Ovary (tissue), 9 donors: ENCODE data around the gene DDN. TPM values are rescaled to one million over a fixed set of nuclear protein-coding genes. Genes with fewer than 3 reads are reported as not detected.

ENCODE experiments used
- DNase-seq, 5 donors: peaks; one replicate each; pipeline ENCODE4 v3.0.0-alpha.2; 2019 to 2020
- H3K27ac ChIP-seq, 2 donors: fragments of 200-600 bp; one replicate each; pipeline versions ENCODE4 v1.5.1 to v1.8.0; 2019 to 2022
- H3K27me3 ChIP-seq: fragments of 200-600 bp; one replicate; pipeline ENCODE4 v1.8.0; 2022
- H3K36me3 ChIP-seq: fragments of 200-600 bp; sonication (generic); one replicate; pipeline ENCODE4 v1.5.1; 2019
- H3K4me1 ChIP-seq: one replicate; pipeline ENCODE4 v1.8.1; 2013; ENCODE audit warnings: mild to moderate bottlenecking, moderate library complexity; ENCODE audit not compliant: insufficient read depth
- H3K4me3 ChIP-seq: fragments of 200-600 bp; sonication (generic); one replicate; pipeline ENCODE4 v1.5.1; 2017
- H3K9me3 ChIP-seq, 2 donors: fragments of 200-600 bp in 1 of 2; sonication (generic) in 1 of 2; one replicate each; pipeline versions ENCODE4 v1.5.1 to v1.8.1; 2013 to 2019; ENCODE audit warnings: mild to moderate bottlenecking in 1 of 2, moderate library complexity in 1 of 2
- EP300 ChIP-seq: sonication (generic); formaldehyde crosslinking; IDR thresholded peaks from one replicate; pipeline ENCODE4 v1.6.1; 2017; ENCODE audit warnings: antibody characterized with exemption
- POLR2A ChIP-seq: fragments of 450-650 bp; IDR thresholded peaks from one replicate; pipeline ENCODE4 v1.6.1; 2017; ENCODE audit warnings: antibody characterized with exemption, mild to moderate bottlenecking, moderate library complexity
- WGBS, 3 donors: extraction: QIAGEN DNeasy Blood & Tissue Kit in 1 of 3; methylation state at CpG; one replicate each; pipeline versions ENCODE4 v1.1.5 to v1.1.7; 2013 to 2017; 5-methylcytosine and 5-hydroxymethylcytosine counted together
- intact Hi-C, 4 donors: fragments of 100-400 bp; cut with DNase I; formaldehyde crosslinking; loops; one replicate each; pipeline versions ENCODE4 v1.11.0 to v1.15.1; 2022 to 2023
- polyA plus RNA-seq, 2 donors: library from polyadenylated mRNA; stranded (reverse); fragments of 200-250 nt in 1 of 2; fragments of 350-450 nt in 1 of 2; fragmentation: Illumina TruSeq in 1 of 2; extraction: RNeasy Lipid Tissue Mini Kit (QIAGEN cat#74804) in 1 of 2; gene quantifications; one replicate each; pipeline ENCODE4 v1.2.3, GENCODE V29; 2013 to 2014
- total RNA-seq, 7 donors: library from RNA; depleted of rRNA in 2 of 7; stranded (reverse); fragments of >200 nt in 2 of 7; fragmentation: NEBNext Ultra II Directional in 3 of 7; extraction: Animal tissue kit (Norgen Biotek cat#: 25700) in 3 of 7; gene quantifications; one replicate each; pipeline versions ENCODE4 v1.1.0 to v1.2.4, GENCODE V29; 2016 to 2023
- TF ChIP-seq, protein P1 (sequence below), 3 donors: fragments of 450-650 bp in 2 of 3; fragments of 200-600 bp in 1 of 3; IDR thresholded peaks; one replicate each; pipeline versions ENCODE4 v1.5.1 to v1.8.0; 2016 to 2022; ENCODE audit warnings: antibody characterized with exemption in 3 of 3, mild to moderate bottlenecking in 1 of 3
- donor health status: DM: no; HTN: no; CAD: no; lungs with moderate emphysema.
- donor health status: DM: no; HTN: no; CAD: no.
- donor health status: Bipolar disorder and iron deficiency.
- donor health status: DM: yes; HTN: yes; CAD: no.
- donor health status: DM: no; HTN: no; CAD: no.
- donor health status: DM: yes; HTN: yes; CAD: no.

DDN gene
- total and polyA plus RNA-seq, 9 donors: 0.04 to 0.28 (median 0.05) TPM; not detected in 6

DNA sequence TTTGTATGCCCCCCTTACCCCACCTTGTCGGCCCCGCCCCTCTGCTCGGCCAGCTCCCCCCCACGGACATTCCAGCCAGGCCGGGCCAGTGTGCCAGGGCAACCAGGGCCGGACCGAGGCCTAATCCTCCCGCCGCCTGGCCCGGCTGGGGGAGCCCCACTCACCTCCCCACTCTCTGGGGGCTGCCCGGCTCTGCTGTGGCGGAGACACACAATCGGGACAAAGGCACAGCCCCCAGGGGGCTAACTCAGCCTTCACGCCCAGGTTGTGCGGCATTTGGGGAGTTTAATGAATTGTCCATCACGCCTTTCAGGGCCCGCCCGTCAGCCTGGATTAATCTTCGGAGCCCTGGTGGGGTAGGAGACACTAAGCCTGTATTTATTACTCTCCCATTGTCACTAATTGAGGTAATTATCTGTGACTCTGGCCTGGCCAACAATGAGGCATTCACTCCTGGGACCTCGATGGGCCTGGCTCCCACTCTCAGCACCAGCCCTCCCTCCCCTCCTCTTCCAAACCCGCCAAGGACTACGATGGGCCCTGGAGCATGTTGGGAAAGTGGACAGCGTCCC, 12.4 kb downstream of the DDN start:
- TF ChIP-seq, protein P1, sequence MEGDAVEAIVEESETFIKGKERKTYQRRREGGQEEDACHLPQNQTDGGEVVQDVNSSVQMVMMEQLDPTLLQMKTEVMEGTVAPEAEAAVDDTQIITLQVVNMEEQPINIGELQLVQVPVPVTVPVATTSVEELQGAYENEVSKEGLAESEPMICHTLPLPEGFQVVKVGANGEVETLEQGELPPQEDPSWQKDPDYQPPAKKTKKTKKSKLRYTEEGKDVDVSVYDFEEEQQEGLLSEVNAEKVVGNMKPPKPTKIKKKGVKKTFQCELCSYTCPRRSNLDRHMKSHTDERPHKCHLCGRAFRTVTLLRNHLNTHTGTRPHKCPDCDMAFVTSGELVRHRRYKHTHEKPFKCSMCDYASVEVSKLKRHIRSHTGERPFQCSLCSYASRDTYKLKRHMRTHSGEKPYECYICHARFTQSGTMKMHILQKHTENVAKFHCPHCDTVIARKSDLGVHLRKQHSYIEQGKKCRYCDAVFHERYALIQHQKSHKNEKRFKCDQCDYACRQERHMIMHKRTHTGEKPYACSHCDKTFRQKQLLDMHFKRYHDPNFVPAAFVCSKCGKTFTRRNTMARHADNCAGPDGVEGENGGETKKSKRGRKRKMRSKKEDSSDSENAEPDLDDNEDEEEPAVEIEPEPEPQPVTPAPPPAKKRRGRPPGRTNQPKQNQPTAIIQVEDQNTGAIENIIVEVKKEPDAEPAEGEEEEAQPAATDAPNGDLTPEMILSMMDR (IDR thresholded peaks at IDR 0.05): no peak
- TF ChIP-seq POLR2A (no peak), EP300 (no peak)
- Histone ChIP-seq H3K4me1 (no peaks in the 10 kb centered on the region), H3K9me3 (no peaks in the 10 kb centered on the region), H3K27ac (no peak overlapping the region), H3K36me3 (no peaks in the 10 kb centered on the region), H3K27me3 (no peaks in the 10 kb centered on the region), H3K4me3 (no peak overlapping the region)
- intact Hi-C loops: loop anchor here in 1 of 4 donors (10.0 kb wide), 1 partner anchor 62 kb away; the partner anchor contains the start of gene FKBP11
- 48 to 55% (median 53%) methylated on average over 22 to 23 of the region's 23 CpGs for WGBS, 3 donors
- no peak for DNase-seq

DNA sequence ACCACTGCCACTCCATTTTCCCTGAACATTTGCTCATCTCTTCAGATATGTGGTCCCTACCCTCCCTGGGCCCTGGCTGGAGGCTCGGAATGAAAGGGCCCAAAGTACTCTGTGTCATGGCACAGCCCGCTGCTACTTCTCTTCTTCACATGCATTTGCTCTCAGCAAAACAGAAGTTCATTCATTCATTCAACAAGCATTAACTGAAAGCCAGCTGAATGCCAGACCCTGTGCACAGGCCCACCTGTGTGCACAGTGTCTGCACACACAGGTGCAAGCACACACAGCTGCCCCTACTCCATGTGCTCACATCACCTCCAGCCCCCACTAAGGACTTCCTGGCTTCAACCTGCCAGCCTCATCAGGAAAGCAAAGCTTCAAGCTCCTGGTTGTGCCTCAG, 13.3 kb downstream of the DDN start:
- TF ChIP-seq EP300 (no peak), POLR2A (no peak)
- TF ChIP-seq, protein P1 (IDR thresholded peaks at IDR 0.05): no peak
- Histone ChIP-seq H3K27ac (no peak overlapping the region), H3K36me3 (no peaks in the 10 kb centered on the region), H3K4me3 (no peak overlapping the region), H3K27me3 (no peaks in the 10 kb centered on the region), H3K9me3 (no peaks in the 10 kb centered on the region), H3K4me1 (peaks cover 2% of the 10 kb centered on the region)
- WGBS, 3 donors: 50 to 60% (median 52%) methylated on average over 2 of the region's 2 CpGs
- intact Hi-C loops: loop anchor here in 1 of 4 donors (10.0 kb wide), 1 partner anchor 61 kb away; the partner anchor contains the start of gene FKBP11
- DNase-seq: no peak

DNA sequence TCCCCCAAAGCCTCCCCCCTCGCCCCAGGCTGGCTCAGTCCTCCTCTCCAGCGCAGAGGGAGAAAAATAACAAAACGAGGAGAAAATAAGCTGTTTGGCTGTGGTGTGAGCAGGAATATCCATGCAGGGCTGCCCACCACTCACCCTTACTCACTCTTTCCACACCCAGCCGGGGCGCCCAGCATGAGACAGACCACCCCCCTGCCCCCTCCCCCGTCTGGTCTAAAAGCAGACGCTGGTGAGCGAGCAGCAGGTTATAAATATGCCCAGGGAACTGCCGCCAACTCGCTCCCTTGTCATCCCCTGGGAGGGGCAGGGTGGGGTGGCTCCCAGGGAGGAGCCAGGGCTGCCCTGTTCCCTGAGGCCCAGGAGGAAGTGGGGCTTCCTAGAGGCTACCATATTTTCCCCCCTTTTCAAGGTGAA, 13.7 kb downstream of the DDN start:
- H3K27me3 ChIP-seq: no peaks in the 10 kb centered on the region
- H3K4me1 ChIP-seq: peaks cover 4% of the 10 kb centered on the region
- DNase-seq: no peak
- H3K36me3 ChIP-seq: no peaks in the 10 kb centered on the region
- H3K27ac ChIP-seq: no peak overlapping the region
- no peak overlapping the region for H3K4me3 ChIP-seq
- no peaks in the 10 kb centered on the region for H3K9me3 ChIP-seq
- WGBS, 3 donors: 13 to 23% (median 17%) methylated on average over 10 of the region's 10 CpGs
- no peak for TF ChIP-seq EP300
- TF ChIP-seq, protein P1 (IDR thresholded peaks at IDR 0.05): no peak
- no peak for TF ChIP-seq POLR2A
- intact Hi-C loops: loop anchor here in 1 of 4 donors (10.0 kb wide), 1 partner anchor 61 kb away; the partner anchor contains the start of gene FKBP11

DNA sequence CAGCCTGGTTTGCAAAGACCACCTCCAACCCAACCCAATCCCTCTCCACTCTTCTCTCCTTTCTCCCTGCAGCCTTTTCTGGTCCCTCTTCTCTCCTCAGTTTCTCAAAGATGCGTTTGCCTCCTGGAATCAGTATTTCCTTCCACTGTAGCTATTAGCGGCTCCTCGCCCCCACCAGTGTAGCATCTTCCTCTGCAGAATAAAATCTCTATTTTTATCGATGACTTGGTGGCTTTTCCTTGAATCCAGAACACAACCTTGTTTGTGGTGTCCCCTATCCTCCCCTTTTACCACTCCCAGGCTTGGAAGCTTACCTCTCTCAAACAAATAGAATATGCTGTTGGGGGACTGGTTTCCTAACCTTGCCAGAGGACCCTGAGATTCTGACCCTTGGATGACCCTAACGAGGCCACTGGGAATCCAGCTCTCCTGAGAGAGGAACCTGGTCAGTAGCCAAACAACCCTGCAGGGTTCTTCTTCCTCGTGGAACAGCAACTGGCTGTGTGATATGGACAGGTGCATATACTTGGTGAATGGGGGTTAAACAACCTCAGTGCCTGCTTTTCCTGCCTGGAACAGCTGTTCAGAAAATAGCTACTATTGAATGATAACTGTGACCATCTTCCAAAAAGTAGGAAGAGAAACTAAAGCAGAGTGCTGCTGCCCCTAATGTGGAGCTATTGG, 16.6 kb downstream of the DDN start:
- Histone ChIP-seq H3K36me3 (no peaks in the 10 kb centered on the region), H3K9me3 (no peaks in the 10 kb centered on the region), H3K27me3 (peaks cover 7% of the 10 kb centered on the region), H3K4me1 (peaks cover 11% of the 10 kb centered on the region), H3K27ac (no peak overlapping the region), H3K4me3 (no peak overlapping the region)
- no peak for DNase-seq
- 45 to 52% (median 47%) methylated on average over 6 of the region's 6 CpGs for WGBS, 3 donors
- TF ChIP-seq, protein P1 (IDR thresholded peaks at IDR 0.05): no peak
- TF ChIP-seq POLR2A: no peak
- TF ChIP-seq EP300: no peak
- intact Hi-C loops: loop anchor here in 1 of 4 donors (10.0 kb wide), 1 partner anchor 58 kb away; the partner anchor contains the start of gene FKBP11
